GM12891 (cell line): ENCODE measurements around the gene ARHGAP24.
"Not testable (repeated sequence)": the region's sequence is repeated elsewhere in the genome, so short reads cannot be mapped to it uniquely, and the experiment has no call there.

Experiments used
- DNase-seq: peaks from one replicate; pipeline ENCODE4 v3.0.0; 2011; ENCODE audit warnings: low spot score; ENCODE audit not compliant: insufficient read length
- FAIRE-seq: peaks from 2 replicates; lab custom pipeline; 2011; peaks lifted over from hg19 to GRCh38; lab: Jason Lieb, UNC
- PAX5 ChIP-seq: IDR thresholded peaks from 2 replicates; pipeline ENCODE4 v1.6.1; 2011; ENCODE audit warnings: low read length, moderate library complexity, mild to moderate bottlenecking; ENCODE audit not compliant: insufficient read depth, severe bottlenecking
- POLR2A ChIP-seq: IDR thresholded peaks from 2 replicates; pipeline ENCODE4 v1.6.1; 2011; ENCODE audit warnings: low read depth, low read length, control low read depth
- POLR2AphosphoS5 ChIP-seq: IDR thresholded peaks from 2 replicates; pipeline ENCODE4 v1.6.1; 2011; ENCODE audit warnings: low read depth, low read length, control low read depth
- POU2F2 ChIP-seq: IDR thresholded peaks from 2 replicates; pipeline ENCODE4 v1.6.1; 2011; ENCODE audit warnings: low read depth, mild to moderate bottlenecking, control low read depth, low read length, moderate library complexity
- SPI1 ChIP-seq: IDR thresholded peaks from 2 replicates; pipeline ENCODE4 v1.6.1; 2011; ENCODE audit warnings: low read depth, low read length, control low read depth
- TAF1 ChIP-seq: IDR thresholded peaks from 2 replicates; pipeline ENCODE4 v1.6.1; 2011; ENCODE audit warnings: low read depth, low read length, control low read depth

Gene ARHGAP24

GRCh38 chr4:85639946-85640345 lies 165.0 kb downstream of the ARHGAP24 start:
- DNase-seq: no peak
- no peak for FAIRE-seq
- TF ChIP-seq SPI1 (no peak), POLR2AphosphoS5 (no peak), POLR2A (no peak), TAF1 (no peak), POU2F2 (no peak), PAX5 (no peak)

- DNase-seq (no peak), FAIRE-seq (no peak)
- no peak for TF ChIP-seq POLR2AphosphoS5
Observed at GRCh38 chr4:85642356-85643100, 167.6 kb downstream of the ARHGAP24 start.

GRCh38 chr4:85644061-85644460 lies 169.1 kb downstream of the ARHGAP24 start:
- no peak for TF ChIP-seq POU2F2
- TF ChIP-seq PAX5: no peak
- no peak for TF ChIP-seq POLR2A
- TF ChIP-seq POLR2AphosphoS5: no peak
- TF ChIP-seq TAF1: no peak
- TF ChIP-seq SPI1: no peak
- no peak for DNase-seq
- FAIRE-seq: no peak

GRCh38 chr4:85650908-85651307 lies 176.0 kb downstream of the ARHGAP24 start:
- no peak for FAIRE-seq
- DNase-seq: no peak
- TF ChIP-seq POLR2A: no peak
- no peak for TF ChIP-seq POU2F2
- no peak for TF ChIP-seq SPI1
- no peak for TF ChIP-seq PAX5
- no peak for TF ChIP-seq POLR2AphosphoS5
- no peak for TF ChIP-seq TAF1

GRCh38 chr4:85656759-85657505 lies 182.0 kb downstream of the ARHGAP24 start:
- DNase-seq (no peak), FAIRE-seq (no peak)
- TF ChIP-seq PAX5 (no peak), POLR2A (no peak), POLR2AphosphoS5 (no peak), SPI1 (no peak), TAF1 (no peak), POU2F2 (no peak)

GRCh38 chr4:85658766-85659439 lies 184.0 kb downstream of the ARHGAP24 start:
- FAIRE-seq (peak; percentile 51), DNase-seq (no peak)
- TF ChIP-seq POLR2AphosphoS5 (no peak), POLR2A (no peak), PAX5 (no peak), SPI1 (no peak), POU2F2 (no peak), TAF1 (no peak)

- TF ChIP-seq SPI1: no peak
- no peak for TF ChIP-seq POU2F2
- TF ChIP-seq PAX5: no peak
- TF ChIP-seq POLR2A: no peak
- TF ChIP-seq TAF1: no peak
- TF ChIP-seq POLR2AphosphoS5: no peak
- DNase-seq (no peak), FAIRE-seq (no peak)
Observed at GRCh38 chr4:85659610-85660218, 184.8 kb downstream of the ARHGAP24 start.

GRCh38 chr4:85666625-85667024 lies 191.7 kb downstream of the ARHGAP24 start:
- DNase-seq: not testable (repeated sequence)

GRCh38 chr4:85669204-85669603 lies 194.3 kb downstream of the ARHGAP24 start:
- TF ChIP-seq SPI1 (no peak), POLR2AphosphoS5 (no peak), POU2F2 (no peak), POLR2A (no peak), TAF1 (no peak), PAX5 (no peak)
- DNase-seq (no peak), FAIRE-seq (no peak)

More at GRCh38 chr4:85666625-85667024, 191.7 kb downstream of the ARHGAP24 start:
- not testable (repeated sequence) for FAIRE-seq

- FAIRE-seq (no peak), DNase-seq (no peak)
- TF ChIP-seq POU2F2: no peak
- no peak for TF ChIP-seq POLR2A
- TF ChIP-seq TAF1: no peak
- TF ChIP-seq PAX5: no peak
Observed at GRCh38 chr4:85669992-85670548, 195.1 kb downstream of the ARHGAP24 start.
